ENCODE results near the gene LIME1. TPM values are rescaled to one million over a fixed set of nuclear protein-coding genes. Genes with fewer than 3 reads are reported as not detected.

Gene LIME1
- total RNA-seq, 1 experiment from 2014 or later = 27.4 TPM

GRCh38 chr20:63771046-63771707 is 34.7 kb downstream of the LIME1 start:
- intact Hi-C loops (cut with micrococcal nuclease) = no loop called here

More at GRCh38 chr20:63771046-63771707, 34.7 kb downstream of the LIME1 start:
- no TSS peak for BruUV-seq (replicated peaks)
- no peaks in the 10 kb centered on the region for H3K27me3 ChIP-seq (ENCODE audit: insufficient read depth, low read length)
- ATAC-seq = no peak
- no peaks in the 10 kb centered on the region for H3K4me1 ChIP-seq (ENCODE audit: control insufficient read depth in 1 of 2, insufficient read depth in 2 of 2, low read length in 2 of 2)
- H3K9me2 ChIP-seq (ENCODE audit: insufficient read depth) = no peaks in the 10 kb centered on the region
- ChIA-PET CTCF (no interaction called here), RAD21 (ENCODE audit: low non-redundant PET in 1 of 2, low total read pairs in 2 of 2, uncharacterized antibody in 2 of 2, unreplicated experiment in 2 of 2) (no interaction called here), POLR2A (no interaction called here)
- TF ChIP-seq YY1 (IDR thresholded peaks at IDR 0.05; ENCODE audit: extremely low read depth, insufficient replicate concordance, low read depth, low read length) = no peak
- TF ChIP-seq EZH2 (IDR thresholded peaks at IDR 0.05) = no peak
- no peak for TF ChIP-seq JUND (IDR thresholded peaks at IDR 0.05)
- no peak for TF ChIP-seq POLR2A (IDR thresholded peaks at IDR 0.05; ENCODE audit: borderline replicate concordance, extremely low read depth, insufficient read depth, insufficient read length)
- no peak for TF ChIP-seq EGR1 (IDR thresholded peaks at IDR 0.05; ENCODE audit: low read depth)
- TF ChIP-seq CEBPB (IDR thresholded peaks at IDR 0.05; ENCODE audit: low read depth) = no peak
- no peak for TF ChIP-seq SRF (IDR thresholded peaks at IDR 0.05; ENCODE audit: low read depth)
- no peak for TF ChIP-seq FOSL1 (IDR thresholded peaks at IDR 0.05; ENCODE audit: low read depth)
- no peak for TF ChIP-seq MAX (IDR thresholded peaks at IDR 0.05)
- TF ChIP-seq ATF3 (IDR thresholded peaks at IDR 0.05) = no peak
- no peak for TF ChIP-seq REST (IDR thresholded peaks at IDR 0.05; ENCODE audit: low read depth)
- TF ChIP-seq TCF7L2 (IDR thresholded peaks at IDR 0.05; ENCODE audit: borderline replicate concordance, extremely low read depth, insufficient read depth, insufficient read length) = no peak
- TF ChIP-seq RAD21 (IDR thresholded peaks at IDR 0.05; ENCODE audit: low read depth) = no peak
- no peaks in the 10 kb centered on the region for H3K9me3 ChIP-seq (ENCODE audit: control insufficient read depth in 1 of 2, insufficient read depth in 1 of 2, low read depth in 1 of 2, low read length in 2 of 2)
- no peak for DNase-seq (ENCODE audit: low read depth, low spot score)
- H3K9ac ChIP-seq (ENCODE audit: low read length) = no peak overlapping the region
- no peak overlapping the region for H3K27ac ChIP-seq (ENCODE audit: low read depth, low read length)
- no peaks in the 10 kb centered on the region for H4K20me1 ChIP-seq (ENCODE audit: insufficient read depth)
- H3K4me3 ChIP-seq (replicated peaks in 1 of 2; ENCODE audit: low read depth in 1 of 2, low read length in 2 of 2) = no peak overlapping the region
- H2AFZ ChIP-seq (ENCODE audit: low read depth, low read length, poor library complexity, severe bottlenecking) = no peak overlapping the region
- no peaks in the 10 kb centered on the region for H3K36me3 ChIP-seq (ENCODE audit: control insufficient read depth in 1 of 2, insufficient read depth in 2 of 2, low read length in 2 of 2)
- H3K4me2 ChIP-seq (ENCODE audit: low read length) = no peak overlapping the region
- H3K79me2 ChIP-seq (ENCODE audit: insufficient read depth, low read length) = no peaks in the 10 kb centered on the region
